WTC11 (cell line): ENCODE data around the gene DHRSX. TPM values are rescaled to one million over a fixed set of nuclear protein-coding genes. Genes with fewer than 3 reads are reported as not detected.
A peak's percentile ranks its signal among the peaks of the same experiment; 100 is the strongest.

Source experiments
- ATAC-seq: fragments of 200-7000 bp; cut with Tn5 transposase; 2 replicates; pipeline ENCODE4 v1.10.0; 2021; ENCODE audit warnings: mild to moderate bottlenecking, moderate library complexity
- CTCF ChIA-PET: fragments of 300-600 bp; sonication (Branson Sonifier 250); formaldehyde crosslinking; loops from one replicate; lab custom pipeline; 2021; ENCODE audit warnings: antibody characterized with exemption; lab: Charles Lee
- POLR2A ChIA-PET: fragments of 350-600 bp; sonication (Branson Sonifier 250); formaldehyde crosslinking; loops from one replicate; lab custom pipeline; 2021; ENCODE audit warnings: antibody characterized with exemption; lab: Charles Lee
- DNase-seq: peaks from one replicate; pipeline ENCODE4 v3.0.0; 2021; ENCODE audit warnings: low spot score
- H3K27ac Mint-ChIP-seq: 2 replicates; pipeline ENCODE4 v1.8.0; 2021; ENCODE audit warnings: mixed read lengths
- H3K27me3 Mint-ChIP-seq: 2 replicates; pipeline ENCODE4 v1.8.0; 2021; ENCODE audit warnings: low read depth, mild to moderate bottlenecking, moderate library complexity, mixed read lengths
- H3K36me3 Mint-ChIP-seq: 2 replicates; pipeline ENCODE4 v1.8.0; 2021; ENCODE audit warnings: mixed read lengths
- H3K4me1 Mint-ChIP-seq: 2 replicates; pipeline ENCODE4 v1.8.0; 2022; ENCODE audit warnings: mixed read lengths
- H3K4me3 Mint-ChIP-seq: 2 replicates; pipeline ENCODE4 v1.8.0; 2021; ENCODE audit warnings: mild to moderate bottlenecking, moderate library complexity, mixed read lengths
- H3K9me3 Mint-ChIP-seq: 2 replicates; pipeline ENCODE4 v1.8.0; 2021; ENCODE audit warnings: mixed read lengths
- AR ChIP-seq: fragments of 250-450 bp; sonication (Bioruptor Pico); IDR thresholded peaks from 2 replicates; pipeline ENCODE4 v1.9.0; 2021; ENCODE audit warnings: mild to moderate bottlenecking
- ARID4B ChIP-seq: sonication (generic); formaldehyde crosslinking; IDR thresholded peaks from 2 replicates; pipeline ENCODE4 v1.8.0; 2023; ENCODE audit warnings: missing genetic modification reagents, mild to moderate bottlenecking, borderline replicate concordance
- EMX1 ChIP-seq: fragments of 250-450 bp; sonication (Bioruptor Pico); IDR thresholded peaks from 2 replicates; pipeline ENCODE4 v1.8.0; 2021; ENCODE audit warnings: mild to moderate bottlenecking
- KAT7 ChIP-seq: sonication (generic); formaldehyde crosslinking; IDR thresholded peaks from 2 replicates; pipeline ENCODE4 v1.8.1; 2023; ENCODE audit warnings: missing genetic modification reagents, mild to moderate bottlenecking, borderline replicate concordance
- NFE2L1 ChIP-seq: sonication (generic); formaldehyde crosslinking; IDR thresholded peaks from 2 replicates; pipeline ENCODE4 v1.8.1; 2023; ENCODE audit warnings: missing genetic modification reagents
- NR2C2 ChIP-seq: sonication (generic); formaldehyde crosslinking; IDR thresholded peaks from 2 replicates; pipeline ENCODE4 v1.8.0; 2022; ENCODE audit warnings: mild to moderate bottlenecking, missing genetic modification reagents
- RELA ChIP-seq: sonication (generic); formaldehyde crosslinking; IDR thresholded peaks from 2 replicates; pipeline ENCODE4 v1.8.1; 2022; ENCODE audit warnings: missing genetic modification reagents, mild to moderate bottlenecking, borderline replicate concordance
- SP1 ChIP-seq: sonication (generic); formaldehyde crosslinking; conservative IDR thresholded peaks from 2 replicates; pipeline ENCODE4 v1.8.1; 2022; ENCODE audit warnings: missing genetic modification reagents
- TCF7 ChIP-seq: sonication (generic); formaldehyde crosslinking; IDR thresholded peaks from 2 replicates; pipeline ENCODE4 v1.8.0; 2022; ENCODE audit warnings: mild to moderate bottlenecking, low read depth, missing genetic modification reagents, moderate library complexity
- TP53 ChIP-seq: sonication (generic); formaldehyde crosslinking; IDR thresholded peaks from 2 replicates; pipeline ENCODE4 v1.8.1; 2023; ENCODE audit warnings: mild to moderate bottlenecking, missing genetic modification reagents
- ZBTB21 ChIP-seq: sonication (generic); formaldehyde crosslinking; IDR thresholded peaks from 2 replicates; pipeline ENCODE4 v1.8.1; 2023; ENCODE audit warnings: mild to moderate bottlenecking, missing genetic modification reagents, borderline replicate concordance
- ZNF263 ChIP-seq: sonication (generic); formaldehyde crosslinking; IDR thresholded peaks from 2 replicates; pipeline ENCODE4 v1.8.1; 2022; ENCODE audit warnings: low read depth, mild to moderate bottlenecking, moderate library complexity, missing genetic modification reagents
- total RNA-seq: library from RNA; stranded (reverse); gene quantifications from 3 replicates; pipeline ENCODE4 v1.2.3, GENCODE V29; 2021
- TF ChIP-seq, protein P1 (sequence below): sonication (generic); formaldehyde crosslinking; IDR thresholded peaks from 2 replicates; pipeline ENCODE4 v1.8.1; 2022; ENCODE audit warnings: mild to moderate bottlenecking, moderate library complexity, missing genetic modification reagents
- TF ChIP-seq, protein P2 (sequence below): sonication (generic); formaldehyde crosslinking; IDR thresholded peaks from 2 replicates; pipeline ENCODE4 v1.8.0; 2023; ENCODE audit warnings: missing genetic modification reagents
- TF ChIP-seq, protein P3 (sequence below): sonication (generic); formaldehyde crosslinking; conservative IDR thresholded peaks from 2 replicates; pipeline ENCODE4 v1.8.1; 2022; ENCODE audit warnings: mild to moderate bottlenecking, missing genetic modification reagents
- TF ChIP-seq, protein P4 (sequence below): sonication (generic); formaldehyde crosslinking; IDR thresholded peaks from 2 replicates; pipeline ENCODE4 v1.8.0; 2022; ENCODE audit warnings: mild to moderate bottlenecking, missing genetic modification reagents
- TF ChIP-seq, protein P5 (sequence below): fragments of 200-600 bp; IDR thresholded peaks from 2 replicates; pipeline ENCODE4 v1.8.0; 2022; ENCODE audit warnings: antibody characterized with exemption
- TF ChIP-seq, protein P6 (sequence below): sonication (generic); formaldehyde crosslinking; IDR thresholded peaks from 2 replicates; pipeline ENCODE4 v1.8.0; 2022; ENCODE audit warnings: mild to moderate bottlenecking, missing genetic modification reagents

The DHRSX gene
- total RNA-seq, 1 experiment from 2014 or later = 28.2 TPM

- POLR2A ChIA-PET = no interaction called here
- CTCF ChIA-PET = no interaction called here
- TF ChIP-seq, protein P1, sequence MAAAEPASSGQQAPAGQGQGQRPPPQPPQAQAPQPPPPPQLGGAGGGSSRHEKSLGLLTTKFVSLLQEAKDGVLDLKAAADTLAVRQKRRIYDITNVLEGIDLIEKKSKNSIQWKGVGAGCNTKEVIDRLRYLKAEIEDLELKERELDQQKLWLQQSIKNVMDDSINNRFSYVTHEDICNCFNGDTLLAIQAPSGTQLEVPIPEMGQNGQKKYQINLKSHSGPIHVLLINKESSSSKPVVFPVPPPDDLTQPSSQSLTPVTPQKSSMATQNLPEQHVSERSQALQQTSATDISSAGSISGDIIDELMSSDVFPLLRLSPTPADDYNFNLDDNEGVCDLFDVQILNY (CRISPR knock-in tag) = no peak
- TF ChIP-seq SP1 (CRISPR knock-in tag) = no peak
- TF ChIP-seq, protein P2, sequence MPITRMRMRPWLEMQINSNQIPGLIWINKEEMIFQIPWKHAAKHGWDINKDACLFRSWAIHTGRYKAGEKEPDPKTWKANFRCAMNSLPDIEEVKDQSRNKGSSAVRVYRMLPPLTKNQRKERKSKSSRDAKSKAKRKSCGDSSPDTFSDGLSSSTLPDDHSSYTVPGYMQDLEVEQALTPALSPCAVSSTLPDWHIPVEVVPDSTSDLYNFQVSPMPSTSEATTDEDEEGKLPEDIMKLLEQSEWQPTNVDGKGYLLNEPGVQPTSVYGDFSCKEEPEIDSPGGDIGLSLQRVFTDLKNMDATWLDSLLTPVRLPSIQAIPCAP (CRISPR knock-in tag) = no peak
- no peak for TF ChIP-seq NFE2L1
- no peak for TF ChIP-seq ZBTB21 (CRISPR knock-in tag)
- no peak for TF ChIP-seq EMX1
- TF ChIP-seq, protein P3, sequence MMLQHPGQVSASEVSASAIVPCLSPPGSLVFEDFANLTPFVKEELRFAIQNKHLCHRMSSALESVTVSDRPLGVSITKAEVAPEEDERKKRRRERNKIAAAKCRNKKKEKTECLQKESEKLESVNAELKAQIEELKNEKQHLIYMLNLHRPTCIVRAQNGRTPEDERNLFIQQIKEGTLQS (CRISPR knock-in tag) = no peak
- TF ChIP-seq, protein P4, sequence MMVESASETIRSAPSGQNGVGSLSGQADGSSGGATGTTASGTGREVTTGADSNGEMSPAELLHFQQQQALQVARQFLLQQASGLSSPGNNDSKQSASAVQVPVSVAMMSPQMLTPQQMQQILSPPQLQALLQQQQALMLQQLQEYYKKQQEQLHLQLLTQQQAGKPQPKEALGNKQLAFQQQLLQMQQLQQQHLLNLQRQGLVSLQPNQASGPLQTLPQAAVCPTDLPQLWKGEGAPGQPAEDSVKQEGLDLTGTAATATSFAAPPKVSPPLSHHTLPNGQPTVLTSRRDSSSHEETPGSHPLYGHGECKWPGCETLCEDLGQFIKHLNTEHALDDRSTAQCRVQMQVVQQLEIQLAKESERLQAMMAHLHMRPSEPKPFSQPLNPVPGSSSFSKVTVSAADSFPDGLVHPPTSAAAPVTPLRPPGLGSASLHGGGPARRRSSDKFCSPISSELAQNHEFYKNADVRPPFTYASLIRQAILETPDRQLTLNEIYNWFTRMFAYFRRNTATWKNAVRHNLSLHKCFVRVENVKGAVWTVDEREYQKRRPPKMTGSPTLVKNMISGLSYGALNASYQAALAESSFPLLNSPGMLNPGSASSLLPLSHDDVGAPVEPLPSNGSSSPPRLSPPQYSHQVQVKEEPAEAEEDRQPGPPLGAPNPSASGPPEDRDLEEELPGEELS (CRISPR knock-in tag) = no peak
- no peak for TF ChIP-seq NR2C2 (CRISPR knock-in tag)
- TF ChIP-seq KAT7 (CRISPR knock-in tag) = no peak
- no peak for TF ChIP-seq ZNF263 (CRISPR knock-in tag)
- TF ChIP-seq, protein P5, sequence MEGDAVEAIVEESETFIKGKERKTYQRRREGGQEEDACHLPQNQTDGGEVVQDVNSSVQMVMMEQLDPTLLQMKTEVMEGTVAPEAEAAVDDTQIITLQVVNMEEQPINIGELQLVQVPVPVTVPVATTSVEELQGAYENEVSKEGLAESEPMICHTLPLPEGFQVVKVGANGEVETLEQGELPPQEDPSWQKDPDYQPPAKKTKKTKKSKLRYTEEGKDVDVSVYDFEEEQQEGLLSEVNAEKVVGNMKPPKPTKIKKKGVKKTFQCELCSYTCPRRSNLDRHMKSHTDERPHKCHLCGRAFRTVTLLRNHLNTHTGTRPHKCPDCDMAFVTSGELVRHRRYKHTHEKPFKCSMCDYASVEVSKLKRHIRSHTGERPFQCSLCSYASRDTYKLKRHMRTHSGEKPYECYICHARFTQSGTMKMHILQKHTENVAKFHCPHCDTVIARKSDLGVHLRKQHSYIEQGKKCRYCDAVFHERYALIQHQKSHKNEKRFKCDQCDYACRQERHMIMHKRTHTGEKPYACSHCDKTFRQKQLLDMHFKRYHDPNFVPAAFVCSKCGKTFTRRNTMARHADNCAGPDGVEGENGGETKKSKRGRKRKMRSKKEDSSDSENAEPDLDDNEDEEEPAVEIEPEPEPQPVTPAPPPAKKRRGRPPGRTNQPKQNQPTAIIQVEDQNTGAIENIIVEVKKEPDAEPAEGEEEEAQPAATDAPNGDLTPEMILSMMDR = no peak
- TF ChIP-seq AR (CRISPR knock-in tag) = no peak
- TF ChIP-seq ARID4B (CRISPR knock-in tag) = no peak
- TF ChIP-seq TP53 (CRISPR knock-in tag) = no peak
- TF ChIP-seq, protein P6, sequence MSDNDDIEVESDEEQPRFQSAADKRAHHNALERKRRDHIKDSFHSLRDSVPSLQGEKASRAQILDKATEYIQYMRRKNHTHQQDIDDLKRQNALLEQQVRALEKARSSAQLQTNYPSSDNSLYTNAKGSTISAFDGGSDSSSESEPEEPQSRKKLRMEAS (CRISPR knock-in tag) = no peak
- no peak for TF ChIP-seq TCF7 (CRISPR knock-in tag)
- TF ChIP-seq RELA (CRISPR knock-in tag) = no peak
- H3K9me3 Mint-ChIP-seq = no peaks in the 10 kb centered on the region
- peaks cover 47% of the 10 kb centered on the region for H3K36me3 Mint-ChIP-seq
- H3K27ac Mint-ChIP-seq = no peak overlapping the region
- DNase-seq = peak; percentile 6
- peaks cover 44% of the 10 kb centered on the region for H3K4me1 Mint-ChIP-seq
- ATAC-seq = no peak
- no peak overlapping the region for H3K4me3 Mint-ChIP-seq
- no peaks in the 10 kb centered on the region for H3K27me3 Mint-ChIP-seq
Measured at GRCh38 chrX:2488621-2489285, 12.0 kb downstream of the DHRSX start.
